GM23338 (cell line): ENCODE measurements around the gene MGAT5. TPM values are rescaled to one million over a fixed set of nuclear protein-coding genes. Genes with fewer than 3 reads are reported as not detected.

Experiments used
- ATAC-seq: fragments of 200-7000 bp; cut with Tn5 transposase; 3 replicates; pipeline ENCODE4 v1.9.1; 2020
- DNase-seq: peaks from one replicate; pipeline ENCODE4 v3.0.0-alpha.2; 2015; ENCODE audit warnings: low spot score
- H2AFZ ChIP-seq: fragments of 200-600 bp; sonication (generic); 2 replicates; pipeline ENCODE4 v1.8.0; 2016; ENCODE audit warnings: antibody characterized with exemption, mild to moderate bottlenecking, moderate library complexity
- H3F3A ChIP-seq: fragments of 200-600 bp; sonication (generic); replicated peaks from 2 replicates; pipeline ENCODE4 v1.8.0; 2017; ENCODE audit warnings: antibody characterized with exemption, mixed run types, low read depth
- H3K27ac ChIP-seq: fragments of 200-600 bp; sonication (generic); 2 replicates; pipeline ENCODE4 v1.6.1; 2016; ENCODE audit warnings: low read depth
- H3K27me3 ChIP-seq: fragments of 200-600 bp; sonication (generic); 2 replicates; pipeline ENCODE4 v1.8.0; 2016; ENCODE audit warnings: mild to moderate bottlenecking, mixed run types, moderate library complexity; ENCODE audit not compliant: insufficient read depth
- H3K36me3 ChIP-seq: fragments of 200-600 bp; sonication (generic); 2 replicates; pipeline ENCODE4 v1.8.0; 2016; ENCODE audit warnings: mild to moderate bottlenecking; ENCODE audit not compliant: insufficient read depth
- H3K4me1 ChIP-seq: fragments of 200-600 bp; sonication (generic); 2 replicates; pipeline ENCODE4 v1.8.0; 2016; ENCODE audit warnings: mild to moderate bottlenecking, moderate library complexity; ENCODE audit not compliant: insufficient read depth
- H3K4me2 ChIP-seq: fragments of 200-600 bp; sonication (generic); 2 replicates; pipeline ENCODE4 v1.7.1; 2017; ENCODE audit warnings: mixed run types
- H3K4me3 ChIP-seq: fragments of 200-600 bp; sonication (generic); 2 replicates; pipeline ENCODE4 v1.6.1; 2016; ENCODE audit warnings: mixed run types
- H3K79me2 ChIP-seq: fragments of 200-600 bp; sonication (generic); replicated peaks from 2 replicates; pipeline ENCODE4 v1.8.0; 2017; ENCODE audit warnings: mild to moderate bottlenecking; ENCODE audit not compliant: insufficient read depth
- H3K9me2 ChIP-seq: fragments of 200-600 bp; sonication (generic); 2 replicates; pipeline ENCODE4 v1.8.0; 2017; ENCODE audit not compliant: insufficient read depth
- H4K20me1 ChIP-seq: fragments of 200-600 bp; sonication (generic); replicated peaks from 2 replicates; pipeline ENCODE4 v1.8.0; 2017; ENCODE audit warnings: mild to moderate bottlenecking; ENCODE audit not compliant: insufficient read depth
- H3K27ac Mint-ChIP-seq: 2 replicates; pipeline ENCODE4 v1.8.0; 2020; ENCODE audit warnings: inconsistent platforms, mild to moderate bottlenecking, moderate library complexity, mixed read lengths
- H3K27me3 Mint-ChIP-seq: 3 replicates; pipeline ENCODE4 v1.8.0; 2022; ENCODE audit warnings: low read depth, mild to moderate bottlenecking, moderate library complexity, mixed read lengths, inconsistent platforms; ENCODE audit not compliant: insufficient read depth, poor library complexity
- H3K36me3 Mint-ChIP-seq: 3 replicates; pipeline ENCODE4 v1.8.0; 2021; ENCODE audit warnings: low read depth, mild to moderate bottlenecking, inconsistent platforms, moderate library complexity, mixed read lengths
- H3K4me1 Mint-ChIP-seq: 3 replicates; pipeline ENCODE4 v1.8.0; 2020; ENCODE audit warnings: mild to moderate bottlenecking, inconsistent platforms, mixed read lengths
- H3K4me3 Mint-ChIP-seq: 3 replicates; pipeline ENCODE4 v1.8.0; 2021; ENCODE audit warnings: moderate library complexity, mild to moderate bottlenecking, inconsistent platforms, mixed read lengths
- H3K9me3 Mint-ChIP-seq: 3 replicates; pipeline ENCODE4 v1.8.0; 2020; ENCODE audit warnings: moderate library complexity, mild to moderate bottlenecking, inconsistent platforms, mixed read lengths
- EZH2 ChIP-seq: fragments of 200-600 bp; sonication (generic); IDR thresholded peaks from one replicate; pipeline ENCODE4 v1.8.0; 2017; ENCODE audit warnings: antibody characterized with exemption, mild to moderate bottlenecking, low read depth; ENCODE audit not compliant: unreplicated experiment
- JUNB ChIP-seq: IDR thresholded peaks from one replicate; pipeline ENCODE4 v1.6.1; 2016; ENCODE audit warnings: antibody characterized with exemption; ENCODE audit not compliant: unreplicated experiment
- REST ChIP-seq: IDR thresholded peaks from one replicate; pipeline ENCODE4 v1.6.1; 2018; ENCODE audit warnings: antibody characterized with exemption; ENCODE audit not compliant: unreplicated experiment
- ZNF114 ChIP-seq: fragments of 250-450 bp; sonication (Bioruptor Pico); IDR thresholded peaks from 2 replicates; pipeline ENCODE4 v1.5.0; 2020; ENCODE audit warnings: mild to moderate bottlenecking, moderate library complexity
- polyA plus RNA-seq: library from polyadenylated mRNA; unstranded; fragments of >200 nt; fragmentation: Nextera tagmentation; extraction: Ambion mirVana; gene quantifications from 2 replicates; pipeline ENCODE4 v1.2.1, GENCODE V29; 2016
- total RNA-seq: library from RNA; depleted of rRNA; stranded (reverse); fragments of >200 nt; shearing (Covaris generic); gene quantifications from 2 replicates; pipeline ENCODE4 v1.2.3, GENCODE V29; 2014
- TF ChIP-seq, protein P1 (sequence below): fragments of 250-450 bp; sonication (Bioruptor Pico); IDR thresholded peaks from 2 replicates; pipeline ENCODE4 v1.5.0; 2020; ENCODE audit warnings: mild to moderate bottlenecking, moderate library complexity

Gene MGAT5
- total and polyA plus RNA-seq, 2 experiments from 2014 or later, result 4.6 to 27.6 TPM

GRCh38 chr2:134449157-134449556 is 195.3 kb downstream of the MGAT5 start:
- TF ChIP-seq, protein P1, sequence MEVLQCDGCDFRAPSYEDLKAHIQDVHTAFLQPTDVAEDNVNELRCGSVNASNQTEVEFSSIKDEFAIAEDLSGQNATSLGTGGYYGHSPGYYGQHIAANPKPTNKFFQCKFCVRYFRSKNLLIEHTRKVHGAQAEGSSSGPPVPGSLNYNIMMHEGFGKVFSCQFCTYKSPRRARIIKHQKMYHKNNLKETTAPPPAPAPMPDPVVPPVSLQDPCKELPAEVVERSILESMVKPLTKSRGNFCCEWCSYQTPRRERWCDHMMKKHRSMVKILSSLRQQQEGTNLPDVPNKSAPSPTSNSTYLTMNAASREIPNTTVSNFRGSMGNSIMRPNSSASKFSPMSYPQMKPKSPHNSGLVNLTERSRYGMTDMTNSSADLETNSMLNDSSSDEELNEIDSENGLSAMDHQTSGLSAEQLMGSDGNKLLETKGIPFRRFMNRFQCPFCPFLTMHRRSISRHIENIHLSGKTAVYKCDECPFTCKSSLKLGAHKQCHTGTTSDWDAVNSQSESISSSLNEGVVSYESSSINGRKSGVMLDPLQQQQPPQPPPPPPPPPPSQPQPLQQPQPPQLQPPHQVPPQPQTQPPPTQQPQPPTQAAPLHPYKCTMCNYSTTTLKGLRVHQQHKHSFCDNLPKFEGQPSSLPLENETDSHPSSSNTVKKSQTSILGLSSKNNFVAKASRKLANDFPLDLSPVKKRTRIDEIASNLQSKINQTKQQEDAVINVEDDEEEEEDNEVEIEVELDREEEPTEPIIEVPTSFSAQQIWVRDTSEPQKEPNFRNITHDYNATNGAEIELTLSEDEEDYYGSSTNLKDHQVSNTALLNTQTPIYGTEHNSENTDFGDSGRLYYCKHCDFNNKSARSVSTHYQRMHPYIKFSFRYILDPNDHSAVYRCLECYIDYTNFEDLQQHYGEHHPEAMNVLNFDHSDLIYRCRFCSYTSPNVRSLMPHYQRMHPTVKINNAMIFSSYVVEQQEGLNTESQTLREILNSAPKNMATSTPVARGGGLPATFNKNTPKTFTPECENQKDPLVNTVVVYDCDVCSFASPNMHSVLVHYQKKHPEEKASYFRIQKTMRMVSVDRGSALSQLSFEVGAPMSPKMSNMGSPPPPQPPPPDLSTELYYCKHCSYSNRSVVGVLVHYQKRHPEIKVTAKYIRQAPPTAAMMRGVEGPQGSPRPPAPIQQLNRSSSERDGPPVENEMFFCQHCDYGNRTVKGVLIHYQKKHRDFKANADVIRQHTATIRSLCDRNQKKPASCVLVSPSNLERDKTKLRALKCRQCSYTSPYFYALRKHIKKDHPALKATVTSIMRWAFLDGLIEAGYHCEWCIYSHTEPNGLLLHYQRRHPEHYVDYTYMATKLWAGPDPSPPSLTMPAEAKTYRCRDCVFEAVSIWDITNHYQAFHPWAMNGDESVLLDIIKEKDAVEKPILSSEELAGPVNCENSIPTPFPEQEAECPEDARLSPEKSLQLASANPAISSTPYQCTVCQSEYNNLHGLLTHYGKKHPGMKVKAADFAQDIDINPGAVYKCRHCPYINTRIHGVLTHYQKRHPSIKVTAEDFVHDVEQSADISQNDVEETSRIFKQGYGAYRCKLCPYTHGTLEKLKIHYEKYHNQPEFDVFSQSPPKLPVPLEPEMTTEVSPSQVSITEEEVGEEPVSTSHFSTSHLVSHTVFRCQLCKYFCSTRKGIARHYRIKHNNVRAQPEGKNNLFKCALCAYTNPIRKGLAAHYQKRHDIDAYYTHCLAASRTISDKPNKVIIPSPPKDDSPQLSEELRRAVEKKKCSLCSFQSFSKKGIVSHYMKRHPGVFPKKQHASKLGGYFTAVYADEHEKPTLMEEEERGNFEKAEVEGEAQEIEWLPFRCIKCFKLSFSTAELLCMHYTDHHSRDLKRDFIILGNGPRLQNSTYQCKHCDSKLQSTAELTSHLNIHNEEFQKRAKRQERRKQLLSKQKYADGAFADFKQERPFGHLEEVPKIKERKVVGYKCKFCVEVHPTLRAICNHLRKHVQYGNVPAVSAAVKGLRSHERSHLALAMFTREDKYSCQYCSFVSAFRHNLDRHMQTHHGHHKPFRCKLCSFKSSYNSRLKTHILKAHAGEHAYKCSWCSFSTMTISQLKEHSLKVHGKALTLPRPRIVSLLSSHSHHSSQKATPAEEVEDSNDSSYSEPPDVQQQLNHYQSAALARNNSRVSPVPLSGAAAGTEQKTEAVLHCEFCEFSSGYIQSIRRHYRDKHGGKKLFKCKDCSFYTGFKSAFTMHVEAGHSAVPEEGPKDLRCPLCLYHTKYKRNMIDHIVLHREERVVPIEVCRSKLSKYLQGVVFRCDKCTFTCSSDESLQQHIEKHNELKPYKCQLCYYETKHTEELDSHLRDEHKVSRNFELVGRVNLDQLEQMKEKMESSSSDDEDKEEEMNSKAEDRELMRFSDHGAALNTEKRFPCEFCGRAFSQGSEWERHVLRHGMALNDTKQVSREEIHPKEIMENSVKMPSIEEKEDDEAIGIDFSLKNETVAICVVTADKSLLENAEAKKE (CRISPR knock-in tag), result no peak
- TF ChIP-seq EZH2 (no peak), JUNB (no peak), ZNF114 (CRISPR knock-in tag) (no peak), REST (no peak)
- no peak overlapping the region for H3K4me3 Mint-ChIP-seq
- peaks cover 14% of the 10 kb centered on the region; the same call in 2 of the 3 replicates for H3K4me1 Mint-ChIP-seq
- no peaks in the 10 kb centered on the region for H3K9me3 Mint-ChIP-seq
- no peaks in the 10 kb centered on the region for H3K27me3 ChIP-seq
- no peak overlapping the region for H3K4me3 ChIP-seq
- H3K27ac Mint-ChIP-seq, result no peak overlapping the region
- no peak for DNase-seq
- H3K27me3 Mint-ChIP-seq, result no peaks in the 10 kb centered on the region
- no peaks in the 10 kb centered on the region for H3F3A ChIP-seq
- peaks cover 8% of the 10 kb centered on the region; the same call in 1 of the 2 replicates for H3K4me1 ChIP-seq
- no peaks in the 10 kb centered on the region for H3K79me2 ChIP-seq
- no peaks in the 10 kb centered on the region for H4K20me1 ChIP-seq
- H3K9me2 ChIP-seq, result no peaks in the 10 kb centered on the region
- H3K27ac ChIP-seq, result no peak overlapping the region
- H3K36me3 Mint-ChIP-seq, result peaks cover 3% of the 10 kb centered on the region
- ATAC-seq, result no peak
- no peaks in the 10 kb centered on the region for H3K36me3 ChIP-seq
- no peak overlapping the region for H2AFZ ChIP-seq
- no peak overlapping the region for H3K4me2 ChIP-seq
